GM12878 (cell line): Measurements from ENCODE around the gene TMPRSS7. TPM values are rescaled to one million over a fixed set of nuclear protein-coding genes. Genes with fewer than 3 reads are reported as not detected.

Experiments
- ATAC-seq: fragments of 200-7000 bp; cut with Tn5 transposase; 3 replicates; pipeline ENCODE4 v1.9.1; 2020; ENCODE audit warnings: mild to moderate bottlenecking, moderate library complexity
- BruUV-seq: library from RNA; stranded (reverse); fragments of 400-500 nt; replicated peaks from 2 replicates; lab custom pipeline; 2021; lab: Mats Ljungman, UMichigan
- CTCF ChIA-PET: fragments of 300-600 bp; sonication (Branson Sonifier 250); formaldehyde crosslinking; extraction: SDS; loops from one replicate; lab custom pipeline; 2021; ENCODE audit warnings: inconsistent platforms; lab: Yijun Ruan, JAX
- POLR2A ChIA-PET: fragments of 350-600 bp; formaldehyde crosslinking; extraction: SDS; loops from one replicate; lab custom pipeline; 2021; ENCODE audit warnings: inconsistent platforms; lab: Charles Lee
- RAD21 ChIA-PET: fragments of 300-600 bp; sonication (Branson Sonifier 250); formaldehyde crosslinking; loops from one replicate; lab custom pipeline; 2023; ENCODE audit warnings: antibody characterized with exemption; ENCODE audit not compliant: unreplicated experiment; lab: Charles Lee
- SMC1A ChIA-PET: fragments of 300-600 bp; sonication (Branson Sonifier 250); formaldehyde crosslinking; loops from one replicate; lab custom pipeline; 2023; ENCODE audit not compliant: unreplicated experiment, uncharacterized antibody; lab: Charles Lee
- DNase-seq: peaks from one replicate; pipeline ENCODE4 v3.0.0-alpha.2; 2011; ENCODE audit warnings: low read depth, low spot score
- FAIRE-seq: peaks from 3 replicates; lab custom pipeline; 2011; peaks lifted over from hg19 to GRCh38; lab: Jason Lieb, UNC
- H2AFZ ChIP-seq: 2 replicates; pipeline ENCODE4 v1.6.0; 2011; ENCODE audit warnings: low read depth, low read length, control low read depth; ENCODE audit not compliant: control insufficient read depth
- H3K27ac ChIP-seq: 2 replicates; pipeline ENCODE4 v1.5.1; 2011; ENCODE audit warnings: control low read depth; ENCODE audit not compliant: control insufficient read depth, insufficient read depth
- H3K27me3 ChIP-seq, 2 experiments: replicated peaks in 1 of 2; 2 replicates each; pipeline versions ENCODE4 v1.6.0 to v1.6.1; 2011; ENCODE audit warnings: low read length in 1 of 2; ENCODE audit not compliant: control insufficient read depth in 2 of 2, insufficient read depth in 2 of 2
- H3K36me3 ChIP-seq, 2 experiments: 2 replicates each; pipeline ENCODE4 v1.5.1; 2011; ENCODE audit warnings: low read length in 1 of 2; ENCODE audit not compliant: control insufficient read depth in 2 of 2, insufficient read depth in 2 of 2
- H3K4me1 ChIP-seq: 2 replicates; pipeline ENCODE4 v1.6.1; 2011; ENCODE audit warnings: mild to moderate bottlenecking, low read length, moderate library complexity, mixed read lengths; ENCODE audit not compliant: control insufficient read depth, insufficient read depth
- H3K4me2 ChIP-seq: 2 replicates; pipeline ENCODE4 v1.6.0; 2011; ENCODE audit warnings: control low read depth; ENCODE audit not compliant: control insufficient read depth, insufficient read depth
- H3K4me3 ChIP-seq: fragments of 200-600 bp; sonication (generic); 2 replicates; pipeline ENCODE4 v1.5.1; 2016
- H3K79me2 ChIP-seq: 2 replicates; pipeline ENCODE4 v1.6.0; 2011; ENCODE audit warnings: low read length; ENCODE audit not compliant: control insufficient read depth, insufficient read depth
- H3K9ac ChIP-seq: 2 replicates; pipeline ENCODE4 v1.8.0; 2011; ENCODE audit warnings: low read length, control low read depth, mixed read lengths; ENCODE audit not compliant: control insufficient read depth, insufficient read depth
- H3K9me3 ChIP-seq: replicated peaks from 3 replicates; pipeline ENCODE4 v1.5.1; 2011; ENCODE audit warnings: mild to moderate bottlenecking, low read length; ENCODE audit not compliant: control insufficient read depth, insufficient read depth
- H4K20me1 ChIP-seq: 2 replicates; pipeline ENCODE4 v1.6.0; 2011; ENCODE audit not compliant: control insufficient read depth, insufficient read depth
- BRCA1 ChIP-seq: IDR thresholded peaks from 2 replicates; pipeline ENCODE4 v1.6.1; 2011; ENCODE audit warnings: low read depth, low read length, improper control_type of control experiment
- CBX5 ChIP-seq: sonication (generic); IDR thresholded peaks from 2 replicates; pipeline ENCODE4 v1.6.1; 2016; ENCODE audit warnings: low read depth, moderate library complexity, mild to moderate bottlenecking, inconsistent platforms
- MLLT1 ChIP-seq: fragments of 450-650 bp; IDR thresholded peaks from 2 replicates; pipeline ENCODE4 v1.6.1; 2016; ENCODE audit warnings: mild to moderate bottlenecking
- NBN ChIP-seq: fragments of 450-650 bp; IDR thresholded peaks from 2 replicates; pipeline ENCODE4 v1.6.1; 2016
- USF2 ChIP-seq: IDR thresholded peaks from 2 replicates; pipeline ENCODE4 v1.6.1; 2011; ENCODE audit warnings: low read depth, low read length, improper control_type of control experiment, borderline replicate concordance
- ZNF217 ChIP-seq: fragments of 450-650 bp; IDR thresholded peaks from 2 replicates; pipeline ENCODE4 v1.6.1; 2017; ENCODE audit warnings: antibody characterized with exemption, mild to moderate bottlenecking
- WGBS: methylation state at CpG from one replicate; pipeline ENCODE4 v1.1.6; 2016; ENCODE audit warnings: low lambda C conversion rate; ENCODE audit not compliant: insufficient replicate concordance, insufficient coverage; ENCODE audit errors: missing lambda C conversion rate; 5-methylcytosine and 5-hydroxymethylcytosine counted together
- in situ Hi-C: fragments of 300-500 bp; cut with MboI; formaldehyde crosslinking; loops from 9 replicates; pipeline ENCODE4 v1.14.3; 2018; ENCODE audit warnings: mixed read lengths
- intact Hi-C: fragments of 100-400 bp; cut with micrococcal nuclease; formaldehyde crosslinking; loops from one replicate; pipeline ENCODE4 v1.14.2; 2022; ENCODE audit not compliant: unreplicated experiment
- polyA plus RNA-seq, 11 experiments: library from polyadenylated mRNA; depleted of rRNA in 4 of 11; unstranded in 6 of 11; stranded (reverse) in 5 of 11; fragments of >200 nt; fragmentation: Nextera tagmentation in 4 of 11; fragmentation: Illumina TruSeq in 1 of 11; extraction: Ambion mirVana in 4 of 11; extraction: Trizol in 1 of 11; gene quantifications; 1 replicate in 1 of 11; 2 replicates in 10 of 11; pipeline versions ENCODE4 v1.2.1 to v1.2.3, GENCODE V29; 2011 to 2016; ENCODE audit warnings: inconsistent platforms in 2 of 11, missing spikeins in 2 of 11, low read depth in 1 of 11
- total RNA-seq, 4 experiments: library from RNA; depleted of rRNA in 3 of 4; stranded (reverse); fragments of >200 nt in 3 of 4; fragmentation: Illumina TruSeq in 1 of 4; extraction: Trizol in 1 of 4; gene quantifications; 2 replicates each; pipeline versions ENCODE4 v1.2.1 to v1.2.3, GENCODE V29; 2013 to 2021
- TF ChIP-seq, protein P1 (sequence below): fragments of 450-650 bp; IDR thresholded peaks from 2 replicates; pipeline ENCODE4 v1.6.1; 2017; ENCODE audit warnings: low read depth, mild to moderate bottlenecking, moderate library complexity
- TF ChIP-seq, protein P2 (sequence below): IDR thresholded peaks from 2 replicates; pipeline ENCODE4 v1.6.1; 2012; ENCODE audit warnings: mild to moderate bottlenecking, low read depth, low read length
- TF ChIP-seq, protein P3 (sequence below): fragments of 450-650 bp; IDR thresholded peaks from 2 replicates; pipeline ENCODE4 v1.6.1; 2017; ENCODE audit warnings: mild to moderate bottlenecking, moderate library complexity
- TF ChIP-seq, protein P4 (sequence below): IDR thresholded peaks from 2 replicates; pipeline ENCODE4 v1.6.1; 2011; ENCODE audit warnings: mild to moderate bottlenecking, low read depth, low read length, moderate library complexity; ENCODE audit not compliant: insufficient replicate concordance

TMPRSS7 gene
- total and polyA plus RNA-seq, 10 of the 15 experiments (the other 5 are each of a cell fraction or from before 2014, with no cell fraction given), result 0.03 TPM; not detected in 9

DNA sequence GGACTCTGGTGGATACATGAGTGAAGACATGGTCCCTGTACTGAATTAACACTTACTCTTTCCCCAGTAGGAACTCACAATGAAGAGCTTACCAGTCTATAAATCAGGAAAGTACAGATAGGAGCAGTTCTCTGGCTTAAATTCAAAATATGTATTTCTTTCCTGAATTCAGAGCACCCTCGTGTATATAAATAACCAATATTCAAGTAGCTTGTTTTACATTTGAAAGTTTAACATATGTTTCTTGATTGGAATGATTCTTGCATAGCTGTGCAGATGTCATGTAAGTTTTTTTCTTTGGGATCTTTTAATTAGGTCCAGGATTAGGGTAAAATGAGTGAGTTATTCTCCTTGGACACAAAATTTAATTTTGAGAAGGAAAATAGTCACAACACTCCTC, 14.8 kb upstream of the TMPRSS7 start:
- H3K4me2 ChIP-seq, result no peak overlapping the region
- H3K4me1 ChIP-seq, result no peaks in the 10 kb centered on the region
- no peak overlapping the region for H2AFZ ChIP-seq
- H3K36me3 ChIP-seq, result no peaks in the 10 kb centered on the region
- no peaks in the 10 kb centered on the region for H3K79me2 ChIP-seq
- ATAC-seq, result no peak
- 0% methylated on average over 1 of the region's 1 CpG for WGBS
- ChIA-PET CTCF (interaction anchor here (1.1 to 10.9 kb wide), 3 partner anchors 13 to 27 kb away, joined by 3 to 467 read pairs (median 9); partner anchors contain the start of gene TAGLN3), SMC1A (interaction anchor here (15.1 kb wide), 1 partner anchor 25 kb away, joined by 417 read pairs; the partner anchor contains the start of gene TAGLN3), POLR2A (interaction anchor here (0.7 to 0.9 kb wide), 2 partner anchors 12 to 23 kb away, joined by 4 to 6 read pairs; no protein-coding TSS in a partner anchor), RAD21 (no interaction called here)
- no peaks in the 10 kb centered on the region; the same call in 2 of the 3 replicates for H3K9me3 ChIP-seq
- no peak for DNase-seq
- no peak overlapping the region for H3K27ac ChIP-seq
- intact Hi-C loops (no loop called here), in situ Hi-C loops (no loop called here)
- FAIRE-seq, result no peak
- no peak overlapping the region for H3K9ac ChIP-seq
- H4K20me1 ChIP-seq, result no peaks in the 10 kb centered on the region
- BruUV-seq, result no TSS peak
- H3K4me3 ChIP-seq, result no peak overlapping the region
- H3K27me3 ChIP-seq, result no peaks in the 10 kb centered on the region; a peak in 1 of 4 replicates
- TF ChIP-seq USF2, result no peak
- TF ChIP-seq BRCA1, result no peak
- TF ChIP-seq, protein P1, sequence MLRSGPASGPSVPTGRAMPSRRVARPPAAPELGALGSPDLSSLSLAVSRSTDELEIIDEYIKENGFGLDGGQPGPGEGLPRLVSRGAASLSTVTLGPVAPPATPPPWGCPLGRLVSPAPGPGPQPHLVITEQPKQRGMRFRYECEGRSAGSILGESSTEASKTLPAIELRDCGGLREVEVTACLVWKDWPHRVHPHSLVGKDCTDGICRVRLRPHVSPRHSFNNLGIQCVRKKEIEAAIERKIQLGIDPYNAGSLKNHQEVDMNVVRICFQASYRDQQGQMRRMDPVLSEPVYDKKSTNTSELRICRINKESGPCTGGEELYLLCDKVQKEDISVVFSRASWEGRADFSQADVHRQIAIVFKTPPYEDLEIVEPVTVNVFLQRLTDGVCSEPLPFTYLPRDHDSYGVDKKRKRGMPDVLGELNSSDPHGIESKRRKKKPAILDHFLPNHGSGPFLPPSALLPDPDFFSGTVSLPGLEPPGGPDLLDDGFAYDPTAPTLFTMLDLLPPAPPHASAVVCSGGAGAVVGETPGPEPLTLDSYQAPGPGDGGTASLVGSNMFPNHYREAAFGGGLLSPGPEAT, result no peak
- TF ChIP-seq ZNF217, result no peak
- TF ChIP-seq, protein P2, sequence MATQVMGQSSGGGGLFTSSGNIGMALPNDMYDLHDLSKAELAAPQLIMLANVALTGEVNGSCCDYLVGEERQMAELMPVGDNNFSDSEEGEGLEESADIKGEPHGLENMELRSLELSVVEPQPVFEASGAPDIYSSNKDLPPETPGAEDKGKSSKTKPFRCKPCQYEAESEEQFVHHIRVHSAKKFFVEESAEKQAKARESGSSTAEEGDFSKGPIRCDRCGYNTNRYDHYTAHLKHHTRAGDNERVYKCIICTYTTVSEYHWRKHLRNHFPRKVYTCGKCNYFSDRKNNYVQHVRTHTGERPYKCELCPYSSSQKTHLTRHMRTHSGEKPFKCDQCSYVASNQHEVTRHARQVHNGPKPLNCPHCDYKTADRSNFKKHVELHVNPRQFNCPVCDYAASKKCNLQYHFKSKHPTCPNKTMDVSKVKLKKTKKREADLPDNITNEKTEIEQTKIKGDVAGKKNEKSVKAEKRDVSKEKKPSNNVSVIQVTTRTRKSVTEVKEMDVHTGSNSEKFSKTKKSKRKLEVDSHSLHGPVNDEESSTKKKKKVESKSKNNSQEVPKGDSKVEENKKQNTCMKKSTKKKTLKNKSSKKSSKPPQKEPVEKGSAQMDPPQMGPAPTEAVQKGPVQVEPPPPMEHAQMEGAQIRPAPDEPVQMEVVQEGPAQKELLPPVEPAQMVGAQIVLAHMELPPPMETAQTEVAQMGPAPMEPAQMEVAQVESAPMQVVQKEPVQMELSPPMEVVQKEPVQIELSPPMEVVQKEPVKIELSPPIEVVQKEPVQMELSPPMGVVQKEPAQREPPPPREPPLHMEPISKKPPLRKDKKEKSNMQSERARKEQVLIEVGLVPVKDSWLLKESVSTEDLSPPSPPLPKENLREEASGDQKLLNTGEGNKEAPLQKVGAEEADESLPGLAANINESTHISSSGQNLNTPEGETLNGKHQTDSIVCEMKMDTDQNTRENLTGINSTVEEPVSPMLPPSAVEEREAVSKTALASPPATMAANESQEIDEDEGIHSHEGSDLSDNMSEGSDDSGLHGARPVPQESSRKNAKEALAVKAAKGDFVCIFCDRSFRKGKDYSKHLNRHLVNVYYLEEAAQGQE, result no peak
- TF ChIP-seq, protein P3, sequence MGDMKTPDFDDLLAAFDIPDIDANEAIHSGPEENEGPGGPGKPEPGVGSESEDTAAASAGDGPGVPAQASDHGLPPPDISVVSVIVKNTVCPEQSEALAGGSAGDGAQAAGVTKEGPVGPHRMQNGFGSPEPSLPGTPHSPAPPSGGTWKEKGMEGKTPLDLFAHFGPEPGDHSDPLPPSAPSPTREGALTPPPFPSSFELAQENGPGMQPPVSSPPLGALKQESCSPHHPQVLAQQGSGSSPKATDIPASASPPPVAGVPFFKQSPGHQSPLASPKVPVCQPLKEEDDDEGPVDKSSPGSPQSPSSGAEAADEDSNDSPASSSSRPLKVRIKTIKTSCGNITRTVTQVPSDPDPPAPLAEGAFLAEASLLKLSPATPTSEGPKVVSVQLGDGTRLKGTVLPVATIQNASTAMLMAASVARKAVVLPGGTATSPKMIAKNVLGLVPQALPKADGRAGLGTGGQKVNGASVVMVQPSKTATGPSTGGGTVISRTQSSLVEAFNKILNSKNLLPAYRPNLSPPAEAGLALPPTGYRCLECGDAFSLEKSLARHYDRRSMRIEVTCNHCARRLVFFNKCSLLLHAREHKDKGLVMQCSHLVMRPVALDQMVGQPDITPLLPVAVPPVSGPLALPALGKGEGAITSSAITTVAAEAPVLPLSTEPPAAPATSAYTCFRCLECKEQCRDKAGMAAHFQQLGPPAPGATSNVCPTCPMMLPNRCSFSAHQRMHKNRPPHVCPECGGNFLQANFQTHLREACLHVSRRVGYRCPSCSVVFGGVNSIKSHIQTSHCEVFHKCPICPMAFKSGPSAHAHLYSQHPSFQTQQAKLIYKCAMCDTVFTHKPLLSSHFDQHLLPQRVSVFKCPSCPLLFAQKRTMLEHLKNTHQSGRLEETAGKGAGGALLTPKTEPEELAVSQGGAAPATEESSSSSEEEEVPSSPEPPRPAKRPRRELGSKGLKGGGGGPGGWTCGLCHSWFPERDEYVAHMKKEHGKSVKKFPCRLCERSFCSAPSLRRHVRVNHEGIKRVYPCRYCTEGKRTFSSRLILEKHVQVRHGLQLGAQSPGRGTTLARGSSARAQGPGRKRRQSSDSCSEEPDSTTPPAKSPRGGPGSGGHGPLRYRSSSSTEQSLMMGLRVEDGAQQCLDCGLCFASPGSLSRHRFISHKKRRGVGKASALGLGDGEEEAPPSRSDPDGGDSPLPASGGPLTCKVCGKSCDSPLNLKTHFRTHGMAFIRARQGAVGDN, result no peak
- no peak for TF ChIP-seq MLLT1
- no peak for TF ChIP-seq CBX5
- TF ChIP-seq, protein P4, sequence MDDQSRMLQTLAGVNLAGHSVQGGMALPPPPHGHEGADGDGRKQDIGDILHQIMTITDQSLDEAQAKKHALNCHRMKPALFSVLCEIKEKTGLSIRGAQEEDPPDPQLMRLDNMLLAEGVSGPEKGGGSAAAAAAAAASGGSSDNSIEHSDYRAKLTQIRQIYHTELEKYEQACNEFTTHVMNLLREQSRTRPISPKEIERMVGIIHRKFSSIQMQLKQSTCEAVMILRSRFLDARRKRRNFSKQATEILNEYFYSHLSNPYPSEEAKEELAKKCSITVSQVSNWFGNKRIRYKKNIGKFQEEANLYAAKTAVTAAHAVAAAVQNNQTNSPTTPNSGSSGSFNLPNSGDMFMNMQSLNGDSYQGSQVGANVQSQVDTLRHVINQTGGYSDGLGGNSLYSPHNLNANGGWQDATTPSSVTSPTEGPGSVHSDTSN, result no peak
- no peak for TF ChIP-seq NBN
